Left lung (tissue), 10 donors: ENCODE results near the gene EHD1. TPM values are rescaled to one million over a fixed set of nuclear protein-coding genes. Genes with fewer than 3 reads are reported as not detected.

Experiments used
- ATAC-seq: fragments of 200-7000 bp; cut with Tn5 transposase; one replicate; pipeline ENCODE4 v1.9.1; 2020; ENCODE audit warnings: moderate library complexity
- DNase-seq, 4 donors: peaks; one replicate each; pipeline ENCODE4 v3.0.0-alpha.2; 2013 to 2020
- H3K27ac ChIP-seq, 2 donors: fragments of 200-600 bp; sonication (generic) in 1 of 2; one replicate each; pipeline versions ENCODE4 v1.5.0 to v1.8.0; 2020 to 2021
- H3K27me3 ChIP-seq, 2 donors: fragments of 200-600 bp; sonication (generic) in 1 of 2; one replicate each; pipeline versions ENCODE4 v1.5.0 to v1.8.0; 2020 to 2021
- H3K36me3 ChIP-seq, 2 donors: fragments of 200-600 bp; sonication (generic) in 1 of 2; one replicate each; pipeline versions ENCODE4 v1.5.0 to v1.8.0; 2020 to 2021
- H3K4me1 ChIP-seq, 2 donors: fragments of 200-600 bp; one replicate each; pipeline ENCODE4 v1.8.0; 2021
- H3K4me3 ChIP-seq, 2 donors: fragments of 200-600 bp; sonication (generic) in 1 of 2; one replicate each; pipeline versions ENCODE4 v1.5.0 to v1.8.0; 2020 to 2021; ENCODE audit warnings: mild to moderate bottlenecking in 1 of 2
- H3K9me3 ChIP-seq, 2 donors: fragments of 200-600 bp; sonication (generic) in 1 of 2; one replicate each; pipeline versions ENCODE4 v1.5.0 to v1.8.0; 2020 to 2021
- CTCF ChIP-seq, 2 donors: fragments of 200-600 bp; sonication (generic) in 1 of 2; IDR thresholded peaks; one replicate each; pipeline versions ENCODE4 v1.5.0 to v1.8.0; 2021; ENCODE audit warnings: antibody characterized with exemption in 2 of 2
- intact Hi-C, 2 donors: fragments of 100-400 bp; cut with DNase I; formaldehyde crosslinking; loops; one replicate each; pipeline versions ENCODE4 v1.11.2 to v1.14.2; 2022
- polyA plus RNA-seq, 6 donors: library from polyadenylated mRNA; unstranded; fragments of 120-200 nt; gene quantifications; one replicate each; pipeline ENCODE4 v1.2.1, GENCODE V29; 2013; ENCODE audit not compliant: insufficient read length in 6 of 6
- total RNA-seq, 2 donors: library from RNA; stranded (reverse); fragmentation: NEBNext Ultra II Directional; extraction: Animal tissue kit (Norgen Biotek cat#: 25700); gene quantifications; one replicate each; pipeline ENCODE4 v1.2.1, GENCODE V29; 2021
- donor health status: DM: no; HTN: yes; CAD: no.
- donor health status: DM: no; HTN: no; CAD: no.

Gene EHD1
- total and polyA plus RNA-seq, 8 donors: 44.7 to 153 (median 55.4) TPM

DNA sequence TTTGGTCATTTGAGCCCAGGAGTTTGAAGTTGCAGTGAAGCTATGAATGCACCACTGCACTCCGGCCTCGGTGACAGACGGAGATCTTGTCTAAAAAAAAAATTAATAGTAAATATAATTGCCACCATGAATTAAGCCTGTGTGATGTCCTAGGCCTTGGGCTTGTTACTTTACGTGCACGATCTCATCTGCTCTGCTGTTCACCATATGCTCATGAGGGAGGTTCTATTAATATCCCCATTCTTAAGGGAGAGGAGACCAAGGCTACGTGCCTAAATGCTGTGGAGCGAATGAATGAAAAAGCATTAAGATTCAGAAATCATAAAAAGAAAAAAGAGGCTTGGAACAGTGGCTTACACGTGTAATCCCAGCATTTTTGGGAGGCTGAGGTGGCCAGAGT lies 41.2 kb upstream of the EHD1 start:
- intact Hi-C loops: no loop called here

DNA sequence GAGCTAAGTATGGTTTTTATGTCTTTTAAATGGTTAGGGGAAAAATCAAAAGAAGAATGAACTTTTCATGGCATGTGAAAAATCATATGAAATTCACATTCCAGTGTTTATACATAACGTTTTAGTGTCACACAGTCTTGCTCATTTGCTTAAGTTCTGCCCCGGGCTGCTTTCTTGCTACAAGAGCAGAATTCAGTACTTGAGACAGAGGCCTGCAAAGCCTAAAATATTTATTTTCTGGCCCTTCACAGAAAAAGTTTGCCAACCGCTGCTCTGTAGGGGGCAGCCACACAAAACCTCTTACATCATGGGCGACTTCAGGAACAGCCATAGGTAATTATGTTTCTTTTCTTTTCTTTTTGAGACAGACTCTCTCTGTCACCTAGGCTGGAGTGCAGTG lies 39.6 kb upstream of the EHD1 start:
- Histone ChIP-seq H3K9me3 (no peaks in the 10 kb centered on the region), H3K4me1 (peaks cover 15 to 30% of the 10 kb centered on the region in 2 donors), H3K27me3 (no peaks in the 10 kb centered on the region), H3K36me3 (peaks cover 0 to 13% of the 10 kb centered on the region in 2 donors), H3K4me3 (peak overlapping the region; percentile 17 to 89), H3K27ac (peak overlapping the region; percentile 82)
- ATAC-seq (peak; percentile 1), DNase-seq (peak in 2 of 4 donors; percentile 16 to 59)
- intact Hi-C loops: no loop called here
- TF ChIP-seq CTCF (IDR thresholded peaks at IDR 0.05): no peak

More for the DNA sequence above, 41.2 kb upstream of the EHD1 start:
- Histone ChIP-seq H3K36me3 (no peaks in the 10 kb centered on the region), H3K4me3 (no peak overlapping the region), H3K9me3 (no peaks in the 10 kb centered on the region), H3K4me1 (peaks cover 15 to 37% of the 10 kb centered on the region in 2 donors), H3K27ac (no peak overlapping the region), H3K27me3 (no peaks in the 10 kb centered on the region)
- TF ChIP-seq CTCF (IDR thresholded peaks at IDR 0.05): no peak
- ATAC-seq: no peak
- DNase-seq: peak in 1 of 4 donors; percentile 35

DNA sequence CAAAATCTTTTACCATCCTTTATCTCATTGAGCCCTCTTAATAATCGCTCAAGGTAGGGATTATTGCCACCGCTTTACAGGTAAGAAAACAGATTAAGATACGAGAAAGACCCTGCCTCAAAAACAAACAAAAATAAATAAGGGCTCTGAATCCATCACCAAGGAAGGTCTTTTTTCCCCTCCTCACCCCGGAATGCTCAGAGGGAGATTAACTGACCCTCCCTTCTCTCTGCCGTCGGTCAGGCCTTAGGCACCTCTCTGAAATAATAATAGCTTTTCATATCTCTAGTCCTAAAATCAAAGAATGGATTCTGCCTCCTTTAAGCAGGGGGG lies 39.2 kb upstream of the EHD1 start:
- Histone ChIP-seq H3K27me3 (no peaks in the 10 kb centered on the region), H3K4me3 (peak overlapping the region; percentile 17 to 89), H3K4me1 (peaks cover 15 to 30% of the 10 kb centered on the region in 2 donors), H3K9me3 (no peaks in the 10 kb centered on the region), H3K27ac (peak overlapping the region; percentile 82), H3K36me3 (peaks cover 0 to 17% of the 10 kb centered on the region in 2 donors)
- intact Hi-C loops: no loop called here
- no peak for ATAC-seq
- no peak for DNase-seq
- no peak for TF ChIP-seq CTCF (IDR thresholded peaks at IDR 0.05)

DNA sequence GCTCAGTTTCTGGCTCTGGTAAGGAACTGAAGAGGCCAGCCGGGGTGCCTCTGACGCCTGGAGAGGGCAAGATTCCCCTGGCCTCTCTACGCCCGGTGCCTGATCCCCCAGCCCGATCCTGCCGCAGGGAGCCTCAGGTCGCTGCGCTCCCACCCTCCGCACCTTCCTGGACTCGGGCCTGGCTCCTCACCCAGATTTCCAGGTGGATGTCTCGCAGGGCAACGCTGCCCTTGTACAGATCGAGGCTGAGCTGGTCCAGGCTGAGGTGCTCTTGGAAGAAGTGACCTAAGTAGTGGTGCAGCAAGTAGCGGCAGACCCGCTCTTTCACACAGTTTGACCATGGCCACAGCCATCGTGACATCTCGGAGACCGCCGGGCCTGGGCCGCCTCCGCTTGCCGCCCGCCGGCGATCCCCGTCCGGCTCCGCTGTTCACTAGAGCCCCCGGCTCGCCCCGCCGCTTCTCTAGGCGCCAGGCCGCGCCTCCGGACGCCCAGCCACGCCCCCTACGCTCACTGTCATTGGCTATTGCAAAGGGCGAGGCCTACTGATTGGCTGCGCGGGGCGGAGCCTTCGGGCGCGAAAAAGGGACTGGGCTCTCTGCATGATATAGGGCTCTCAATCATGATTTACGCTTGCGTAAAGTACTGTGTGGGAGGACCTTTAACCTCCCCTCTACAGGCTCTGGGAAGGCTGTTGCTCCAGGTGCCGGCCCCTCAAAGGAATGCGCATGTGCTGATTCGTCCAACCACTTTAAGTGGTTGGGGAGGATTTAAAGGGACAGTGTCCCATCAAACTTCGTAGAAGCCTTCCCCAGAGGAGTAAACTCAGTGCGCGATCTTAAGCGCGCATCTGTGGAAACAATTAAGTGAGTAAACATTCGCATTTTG lies 38.6 kb upstream of the EHD1 start, which contains the start of gene ATG2A:
Gene ATG2A (minus strand): TSS at position 435 of the 888 bp plus-strand sequence. CDS start 74 bp downstream, at position 361.
- Histone ChIP-seq H3K4me3 (peak within 1 kb of the TSS; percentile 79 to 89), H3K27ac (peak within 1 kb of the TSS; percentile 82), H3K36me3 (peaks cover 0 to 23% of the 10 kb centered on the region in 2 donors), H3K4me1 (peaks cover 15 to 30% of the 10 kb centered on the region in 2 donors), H3K9me3 (no peaks in the 10 kb centered on the region), H3K27me3 (no peaks in the 10 kb centered on the region)
- intact Hi-C loops: no loop called here
- TF ChIP-seq CTCF (IDR thresholded peaks at IDR 0.05): no peak
- DNase-seq (peak; percentile 98 to 100 (median 99)), ATAC-seq (peak; percentile 98)

DNA sequence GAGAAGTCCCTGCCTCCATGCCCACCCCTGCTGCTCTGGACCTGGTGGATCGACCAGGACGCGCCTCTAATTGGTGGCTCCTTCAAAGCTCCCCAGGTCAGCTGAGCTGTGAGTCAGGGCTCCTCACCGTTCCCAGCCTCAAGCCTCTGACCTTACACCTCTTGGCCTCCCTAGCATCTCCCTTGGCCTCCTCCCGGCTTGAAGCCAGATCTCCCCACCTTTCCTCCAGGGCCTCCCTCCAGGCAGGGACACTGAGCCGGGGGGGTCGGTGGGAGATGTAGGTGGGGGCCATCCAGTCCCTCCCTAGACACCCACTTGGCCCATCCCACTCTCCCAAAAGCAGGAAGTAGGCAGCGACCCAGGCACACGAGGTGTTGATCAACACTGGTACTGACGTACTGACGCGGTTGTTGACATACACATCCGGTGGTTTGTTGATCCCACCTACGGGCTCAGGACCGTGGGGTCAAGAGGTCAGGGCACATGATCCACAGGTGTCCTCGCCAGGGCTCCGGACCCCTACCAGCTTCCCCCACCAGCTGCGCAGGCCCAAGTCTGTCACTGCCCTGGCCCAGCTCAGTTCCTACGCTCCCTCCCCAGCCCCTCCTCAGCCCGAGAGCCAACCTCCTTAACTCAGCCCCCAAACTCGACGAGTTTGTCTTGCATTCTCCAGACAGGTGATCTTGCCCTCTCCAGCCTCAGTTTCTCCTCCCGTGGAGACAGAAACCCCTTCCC lies 37.8 kb upstream of the EHD1 start:
- Histone ChIP-seq H3K9me3 (no peaks in the 10 kb centered on the region), H3K4me3 (peak overlapping the region; percentile 79 to 89), H3K4me1 (peaks cover 15 to 30% of the 10 kb centered on the region in 2 donors), H3K36me3 (peaks cover 0 to 31% of the 10 kb centered on the region in 2 donors), H3K27me3 (no peaks in the 10 kb centered on the region), H3K27ac (peak overlapping the region; percentile 41 to 82)
- TF ChIP-seq CTCF (IDR thresholded peaks at IDR 0.05): no peak
- ATAC-seq (peak; percentile 8), DNase-seq (peak in 3 of 4 donors; percentile 28 to 79 (median 68))
- intact Hi-C loops: no loop called here
